Esophagus muscularis mucosa (tissue), 3 donors: ENCODE data around the gene ACVR1B.

Experiments used
- CTCF ChIP-seq, 3 experiments: fragments of 200-600 bp in 2 of 3; fragments of 450-650 bp in 1 of 3; sonication (generic) in 2 of 3; IDR thresholded peaks; one replicate each; pipeline ENCODE4 v1.5.1; 2017 to 2019; ENCODE audit warnings: antibody characterized with exemption in 3 of 3, mild to moderate bottlenecking in 2 of 3, moderate library complexity in 1 of 3
- POLR2A ChIP-seq: fragments of 450-650 bp; IDR thresholded peaks from one replicate; pipeline ENCODE4 v1.6.1; 2017; ENCODE audit warnings: antibody characterized with exemption, moderate library complexity, mild to moderate bottlenecking, low read depth
- POLR2AphosphoS5 ChIP-seq, 2 donors: sonication (generic); formaldehyde crosslinking; IDR thresholded peaks; one replicate each; pipeline ENCODE4 v1.6.1; 2017; ENCODE audit warnings: antibody characterized with exemption in 2 of 2

DNA sequence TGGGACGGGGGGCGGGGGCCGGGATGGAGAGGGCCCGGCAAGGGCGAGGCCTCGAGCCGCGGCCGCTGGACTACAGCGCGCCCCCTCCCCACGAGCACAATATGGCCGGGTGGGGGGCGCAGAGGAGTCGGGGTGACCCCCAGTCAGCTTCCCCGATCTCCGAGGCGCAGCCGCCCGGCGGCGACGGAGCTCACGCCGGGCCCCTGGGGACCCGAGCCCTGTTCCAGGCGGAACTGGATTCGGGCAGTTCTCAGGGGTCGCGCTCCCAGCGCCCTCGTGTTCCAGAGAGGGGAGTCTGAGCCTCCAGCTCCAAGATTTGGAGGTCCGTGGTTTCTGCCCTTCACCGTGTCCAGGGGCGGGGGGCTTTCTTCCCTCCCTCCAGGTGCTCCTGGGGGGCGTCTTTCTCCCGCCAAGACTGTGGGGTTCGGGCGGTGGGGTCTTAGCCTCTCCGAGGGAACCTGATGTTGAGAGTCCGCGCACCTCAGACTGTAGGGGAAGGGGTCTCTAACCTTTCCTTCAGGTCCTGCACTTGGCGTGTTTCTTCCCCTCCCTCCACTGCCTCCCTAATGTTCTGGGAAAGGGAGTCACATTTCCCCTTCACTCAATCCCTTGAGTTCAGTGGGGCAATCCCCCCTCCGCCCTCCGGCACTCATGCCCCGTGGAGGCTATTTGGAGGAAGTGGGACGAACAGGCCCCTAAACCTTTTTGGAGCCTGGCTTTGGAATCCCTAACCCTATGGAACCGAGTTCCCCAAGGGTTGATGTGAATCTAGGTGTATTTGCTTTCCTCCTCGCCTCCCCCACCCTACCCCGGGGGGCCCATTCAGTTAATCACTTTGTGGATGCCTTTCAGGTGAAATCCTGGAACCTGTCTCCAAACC lies 584 bp downstream of the ACVR1B start:
- TF ChIP-seq CTCF (IDR thresholded peaks at IDR 0.05): no peak
- no peak for TF ChIP-seq POLR2A
- no peak for TF ChIP-seq POLR2AphosphoS5 (IDR thresholded peaks at IDR 0.05)
